A549 (cell line): ENCODE data around the gene CCR5AS.

Source experiments
- CTCF ChIP-seq: fragments of >200 bp; sonication (Bioruptor Twin); formaldehyde crosslinking; IDR thresholded peaks from 3 replicates; pipeline ENCODE4 v1.5.1; 2016
- EP300 ChIP-seq, 2 experiments: fragments of >200 bp; sonication (Bioruptor Twin); formaldehyde crosslinking; IDR thresholded peaks; 2 replicates in 1 of 2; 3 replicates in 1 of 2; pipeline ENCODE4 v1.6.1; 2016 to 2017
- HDAC2 ChIP-seq: fragments of 200-600 bp; sonication (generic); IDR thresholded peaks from 2 replicates; pipeline ENCODE4 v1.6.1; 2016
- HEYL ChIP-seq: fragments of 250-450 bp; sonication (Bioruptor Pico); IDR thresholded peaks from 2 replicates; pipeline ENCODE4 v1.8.0; 2021; ENCODE audit warnings: mild to moderate bottlenecking, moderate library complexity
- HOXB5 ChIP-seq: fragments of 250-450 bp; sonication (Bioruptor Pico); IDR thresholded peaks from 2 replicates; pipeline ENCODE4 v1.5.0; 2020; ENCODE audit warnings: mild to moderate bottlenecking, moderate library complexity
- JUNB ChIP-seq: fragments of >200 bp; sonication (Bioruptor Twin); formaldehyde crosslinking; IDR thresholded peaks from 2 replicates; pipeline ENCODE4 v1.6.1; 2016
- MYC ChIP-seq: IDR thresholded peaks from 2 replicates; pipeline ENCODE4 v1.6.1; 2012; ENCODE audit warnings: mild to moderate bottlenecking, inconsistent platforms, low read length, improper control_type of control experiment, borderline replicate concordance
- NR3C1 ChIP-seq: fragments of >200 bp; sonication (Bioruptor Twin); formaldehyde crosslinking; IDR thresholded peaks from 3 replicates; pipeline ENCODE4 v1.6.1; 2017
- POLR2A ChIP-seq: IDR thresholded peaks from 2 replicates; pipeline ENCODE4 v1.6.1; 2012; ENCODE audit warnings: mild to moderate bottlenecking, low read length
- TF ChIP-seq, protein P1 (sequence below): IDR thresholded peaks from 2 replicates; pipeline ENCODE4 v1.6.1; 2012
- TF ChIP-seq, protein P2 (sequence below): fragments of 150-350 bp; IDR thresholded peaks from 2 replicates; pipeline ENCODE4 v1.6.1; 2014; ENCODE audit warnings: low read depth, mild to moderate bottlenecking, low read length

- TF ChIP-seq HEYL (CRISPR knock-in tag): no peak
- TF ChIP-seq, protein P1, sequence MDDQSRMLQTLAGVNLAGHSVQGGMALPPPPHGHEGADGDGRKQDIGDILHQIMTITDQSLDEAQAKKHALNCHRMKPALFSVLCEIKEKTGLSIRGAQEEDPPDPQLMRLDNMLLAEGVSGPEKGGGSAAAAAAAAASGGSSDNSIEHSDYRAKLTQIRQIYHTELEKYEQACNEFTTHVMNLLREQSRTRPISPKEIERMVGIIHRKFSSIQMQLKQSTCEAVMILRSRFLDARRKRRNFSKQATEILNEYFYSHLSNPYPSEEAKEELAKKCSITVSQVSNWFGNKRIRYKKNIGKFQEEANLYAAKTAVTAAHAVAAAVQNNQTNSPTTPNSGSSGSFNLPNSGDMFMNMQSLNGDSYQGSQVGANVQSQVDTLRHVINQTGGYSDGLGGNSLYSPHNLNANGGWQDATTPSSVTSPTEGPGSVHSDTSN: no peak
- TF ChIP-seq MYC: no peak
- no peak for TF ChIP-seq JUNB
- TF ChIP-seq, protein P2, sequence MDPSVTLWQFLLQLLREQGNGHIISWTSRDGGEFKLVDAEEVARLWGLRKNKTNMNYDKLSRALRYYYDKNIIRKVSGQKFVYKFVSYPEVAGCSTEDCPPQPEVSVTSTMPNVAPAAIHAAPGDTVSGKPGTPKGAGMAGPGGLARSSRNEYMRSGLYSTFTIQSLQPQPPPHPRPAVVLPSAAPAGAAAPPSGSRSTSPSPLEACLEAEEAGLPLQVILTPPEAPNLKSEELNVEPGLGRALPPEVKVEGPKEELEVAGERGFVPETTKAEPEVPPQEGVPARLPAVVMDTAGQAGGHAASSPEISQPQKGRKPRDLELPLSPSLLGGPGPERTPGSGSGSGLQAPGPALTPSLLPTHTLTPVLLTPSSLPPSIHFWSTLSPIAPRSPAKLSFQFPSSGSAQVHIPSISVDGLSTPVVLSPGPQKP: no peak
- TF ChIP-seq CTCF: no peak
- TF ChIP-seq EP300 (IDR thresholded peaks at IDR 0.05): no peak
- no peak for TF ChIP-seq NR3C1
- no peak for TF ChIP-seq POLR2A
- TF ChIP-seq HOXB5: no peak
- TF ChIP-seq HDAC2: no peak
Observed at GRCh38 chr3:46409739-46410489, 3.0 kb upstream of the CCR5AS start.
